ENCODE results near the gene KRT73. TPM values are rescaled to one million over a fixed set of nuclear protein-coding genes. Genes with fewer than 3 reads are reported as not detected.

Gene KRT73
- total RNA-seq, 1 experiment from 2014 or later, result not detected

- POLR2A ChIA-PET, result no interaction called here
- Mint-ChIP-seq H3K27ac (no peak overlapping the region), H3K9me3 (no peaks in the 10 kb centered on the region), H3K4me3 (no peak overlapping the region), H3K27me3 (ENCODE audit: low read depth) (no peaks in the 10 kb centered on the region; the same call in 1 of the 2 replicates), H3K36me3 (no peaks in the 10 kb centered on the region), H3K4me1 (no peaks in the 10 kb centered on the region)
- CTCF ChIA-PET, result interaction anchor here (1.8 kb wide), 1 partner anchor 236 kb away, joined by 5 read pairs; no protein-coding TSS in a partner anchor
- DNase-seq (ENCODE audit: low spot score) (no peak), ATAC-seq (no peak)
- TF ChIP-seq E2F1 (CRISPR knock-in tag; IDR thresholded peaks at IDR 0.05) (no peak), USF1 (CRISPR knock-in tag; IDR thresholded peaks at IDR 0.05) (no peak), IRF1 (CRISPR knock-in tag; IDR thresholded peaks at IDR 0.05) (no peak), ZNF425 (CRISPR knock-in tag; conservative IDR thresholded peaks at IDR 0.05) (no peak), E2F5 (CRISPR knock-in tag; IDR thresholded peaks at IDR 0.05) (no peak), RELA (CRISPR knock-in tag; IDR thresholded peaks at IDR 0.05; ENCODE audit: borderline replicate concordance) (no peak), TP53 (CRISPR knock-in tag; IDR thresholded peaks at IDR 0.05) (no peak), NR2C2 (CRISPR knock-in tag; IDR thresholded peaks at IDR 0.05) (no peak), TEAD4 (CRISPR knock-in tag; IDR thresholded peaks at IDR 0.05) (no peak), OVOL2 (CRISPR knock-in tag; IDR thresholded peaks at IDR 0.05; ENCODE audit: borderline replicate concordance) (no peak), ERG (CRISPR knock-in tag; IDR thresholded peaks at IDR 0.05) (no peak), ATF1 (CRISPR knock-in tag; IDR thresholded peaks at IDR 0.05) (no peak), ELF4 (CRISPR knock-in tag; IDR thresholded peaks at IDR 0.05; ENCODE audit: low read depth) (no peak), CBFB (CRISPR knock-in tag; IDR thresholded peaks at IDR 0.05; ENCODE audit: low read depth) (no peak), JUN (CRISPR knock-in tag; IDR thresholded peaks at IDR 0.05) (no peak), NR3C1 (CRISPR knock-in tag; conservative IDR thresholded peaks at IDR 0.05; ENCODE audit: low read depth) (no peak), ATF6 (CRISPR knock-in tag; IDR thresholded peaks at IDR 0.05) (no peak), GRHL2 (CRISPR knock-in tag; IDR thresholded peaks at IDR 0.05; ENCODE audit: insufficient replicate concordance, severe bottlenecking) (no peak)
Observed at GRCh38 chr12:52644078-52644415, 25.7 kb upstream of the KRT73 start.
